ENCODE measurements around the gene RUNX3.

- TF ChIP-seq POLR2A (IDR thresholded peaks at IDR 0.05): no peak
- TF ChIP-seq, protein P1, sequence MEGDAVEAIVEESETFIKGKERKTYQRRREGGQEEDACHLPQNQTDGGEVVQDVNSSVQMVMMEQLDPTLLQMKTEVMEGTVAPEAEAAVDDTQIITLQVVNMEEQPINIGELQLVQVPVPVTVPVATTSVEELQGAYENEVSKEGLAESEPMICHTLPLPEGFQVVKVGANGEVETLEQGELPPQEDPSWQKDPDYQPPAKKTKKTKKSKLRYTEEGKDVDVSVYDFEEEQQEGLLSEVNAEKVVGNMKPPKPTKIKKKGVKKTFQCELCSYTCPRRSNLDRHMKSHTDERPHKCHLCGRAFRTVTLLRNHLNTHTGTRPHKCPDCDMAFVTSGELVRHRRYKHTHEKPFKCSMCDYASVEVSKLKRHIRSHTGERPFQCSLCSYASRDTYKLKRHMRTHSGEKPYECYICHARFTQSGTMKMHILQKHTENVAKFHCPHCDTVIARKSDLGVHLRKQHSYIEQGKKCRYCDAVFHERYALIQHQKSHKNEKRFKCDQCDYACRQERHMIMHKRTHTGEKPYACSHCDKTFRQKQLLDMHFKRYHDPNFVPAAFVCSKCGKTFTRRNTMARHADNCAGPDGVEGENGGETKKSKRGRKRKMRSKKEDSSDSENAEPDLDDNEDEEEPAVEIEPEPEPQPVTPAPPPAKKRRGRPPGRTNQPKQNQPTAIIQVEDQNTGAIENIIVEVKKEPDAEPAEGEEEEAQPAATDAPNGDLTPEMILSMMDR (IDR thresholded peaks at IDR 0.05): no peak
Observed at GRCh38 chr1:24928689-24929397, 1.2 kb downstream of the RUNX3 start.

Measured in sigmoid colon (tissue), 3 donors.